HCT116 (cell line): ENCODE results near the gene ACKR1. TPM values are rescaled to one million over a fixed set of nuclear protein-coding genes. Genes with fewer than 3 reads are reported as not detected.

Source experiments
- ATAC-seq: fragments of 200-7000 bp; cut with Tn5 transposase; 2 replicates; pipeline ENCODE4 v1.9.1; 2020; ENCODE audit warnings: mild to moderate bottlenecking, moderate library complexity
- BruUV-seq: library from RNA; stranded (reverse); fragments of 400-500 nt; replicated peaks from 2 replicates; lab custom pipeline; 2021; lab: Mats Ljungman, UMichigan
- CTCF ChIA-PET: fragments of 300-600 bp; sonication (Branson Sonifier 250); formaldehyde crosslinking; loops from one replicate; lab custom pipeline; 2021; ENCODE audit warnings: antibody characterized with exemption; lab: Charles Lee
- POLR2A ChIA-PET: fragments of 300-600, 350-600 bp; sonication (Branson Sonifier 250); formaldehyde crosslinking; loops from one replicate; lab custom pipeline; 2021; ENCODE audit warnings: antibody characterized with exemption; lab: Charles Lee
- RAD21 ChIA-PET, 2 experiments: fragments of 300-600 bp; sonication (Branson Sonifier 250); formaldehyde crosslinking; loops; one replicate each; lab custom pipeline; 2023; ENCODE audit warnings: low total read pairs in 2 of 2; ENCODE audit not compliant: uncharacterized antibody in 2 of 2, unreplicated experiment in 2 of 2, low non-redundant PET in 1 of 2; lab: Charles Lee
- DNase-seq: peaks from one replicate; pipeline ENCODE4 v3.0.0-alpha.2; 2010; ENCODE audit warnings: low read depth, low spot score
- H2AFZ ChIP-seq: fragments of 200-600 bp; shearing (Covaris generic), sonication (generic); 2 replicates; pipeline ENCODE4 v1.6.1; 2017; ENCODE audit warnings: low read depth, mixed run types, mixed read lengths, antibody characterized with exemption, low read length; ENCODE audit not compliant: poor library complexity, severe bottlenecking
- H3K27ac ChIP-seq: 2 replicates; pipeline ENCODE4 v1.5.1; 2012; ENCODE audit warnings: low read depth, low read length
- H3K27me3 ChIP-seq: fragments of 200-600 bp; sonication (generic); 2 replicates; pipeline ENCODE4 v1.6.1; 2016; ENCODE audit warnings: mixed run types, low read length, mixed read lengths; ENCODE audit not compliant: insufficient read depth
- H3K36me3 ChIP-seq, 2 experiments: fragments of 200-500 bp in 1 of 2; fragments of 200-600 bp in 1 of 2; sonication (Bioruptor generic) in 1 of 2; sonication (generic) in 1 of 2; 2 replicates each; pipeline versions ENCODE4 v1.5.1 to v1.6.1; 2014 to 2016; ENCODE audit warnings: low read length in 2 of 2, inconsistent platforms in 1 of 2, mixed read lengths in 1 of 2, mixed run types in 1 of 2; ENCODE audit not compliant: insufficient read depth in 2 of 2, control insufficient read depth in 1 of 2
- H3K4me1 ChIP-seq, 2 experiments: fragments of 200-600 bp in 1 of 2; sonication (generic) in 1 of 2; 2 replicates each; pipeline versions ENCODE4 v1.5.1 to v1.6.1; 2012 to 2017; ENCODE audit warnings: low read length in 2 of 2, inconsistent platforms in 1 of 2, mild to moderate bottlenecking in 1 of 2, mixed read lengths in 1 of 2, mixed run types in 1 of 2, moderate library complexity in 1 of 2; ENCODE audit not compliant: insufficient read depth in 2 of 2, control insufficient read depth in 1 of 2
- H3K4me2 ChIP-seq: fragments of 200-600 bp; sonication (generic); 2 replicates; pipeline ENCODE4 v1.6.1; 2017; ENCODE audit warnings: mixed run types, low read length, mixed read lengths
- H3K4me3 ChIP-seq, 2 experiments: fragments of 200-600 bp in 1 of 2; sonication (generic) in 1 of 2; replicated peaks in 1 of 2; 2 replicates each; pipeline ENCODE4 v1.5.1; 2011 to 2016; ENCODE audit warnings: low read length in 2 of 2, control low read depth in 1 of 2, low read depth in 1 of 2, mild to moderate bottlenecking in 1 of 2, mixed read lengths in 1 of 2, mixed run types in 1 of 2
- H3K79me2 ChIP-seq: fragments of 200-600 bp; sonication (generic); 2 replicates; pipeline ENCODE4 v1.6.1; 2017; ENCODE audit warnings: mild to moderate bottlenecking, mixed run types, low read length, moderate library complexity, mixed read lengths; ENCODE audit not compliant: insufficient read depth
- H3K9ac ChIP-seq: fragments of 200-600 bp; sonication (generic); 2 replicates; pipeline ENCODE4 v1.6.1; 2016; ENCODE audit warnings: low read length, mixed read lengths
- H3K9me2 ChIP-seq: fragments of 200-600 bp; sonication (generic), shearing (Covaris generic); 2 replicates; pipeline ENCODE4 v1.6.1; 2017; ENCODE audit warnings: mixed run types, mild to moderate bottlenecking, moderate library complexity; ENCODE audit not compliant: insufficient read depth
- H3K9me3 ChIP-seq, 2 experiments: fragments of 200-500 bp in 1 of 2; fragments of 200-600 bp in 1 of 2; sonication (Bioruptor generic) in 1 of 2; sonication (generic) in 1 of 2; 2 replicates each; pipeline ENCODE4 v1.6.1; 2014 to 2017; ENCODE audit warnings: low read length in 2 of 2, mixed read lengths in 2 of 2, inconsistent platforms in 1 of 2, low read depth in 1 of 2, mild to moderate bottlenecking in 1 of 2, mixed run types in 1 of 2, moderate library complexity in 1 of 2; ENCODE audit not compliant: control insufficient read depth in 1 of 2, insufficient read depth in 1 of 2
- H4K20me1 ChIP-seq: fragments of 200-600 bp; sonication (generic), shearing (Covaris generic); 2 replicates; pipeline ENCODE4 v1.6.1; 2017; ENCODE audit warnings: mixed run types, mild to moderate bottlenecking, moderate library complexity; ENCODE audit not compliant: insufficient read depth
- CTCF ChIP-seq, 3 experiments: fragments of 200-600 bp in 1 of 3; sonication (generic) in 1 of 3; IDR thresholded peaks in 2 of 3; conservative IDR thresholded peaks in 1 of 3; 2 replicates each; pipeline ENCODE4 v1.5.1; 2012 to 2017; ENCODE audit warnings: low read depth in 2 of 3, low read length in 2 of 3, antibody characterized with exemption in 1 of 3, borderline replicate concordance in 1 of 3, control low read depth in 1 of 3, mild to moderate bottlenecking in 1 of 3, mixed read lengths in 1 of 3, mixed run types in 1 of 3, moderate library complexity in 1 of 3; ENCODE audit not compliant: insufficient read depth in 1 of 3
- EZH2 ChIP-seq: fragments of 200-600 bp; sonication (generic); IDR thresholded peaks from 2 replicates; pipeline ENCODE4 v1.6.1; 2017; ENCODE audit warnings: antibody characterized with exemption, mixed run types
- EZH2phosphoT487 ChIP-seq: fragments of 200-600 bp; IDR thresholded peaks from 2 replicates; pipeline ENCODE4 v1.6.1; 2018; ENCODE audit warnings: antibody characterized with exemption, borderline replicate concordance
- JUND ChIP-seq: IDR thresholded peaks from 2 replicates; pipeline ENCODE4 v1.6.1; 2012
- RAD21 ChIP-seq: IDR thresholded peaks from 2 replicates; pipeline ENCODE4 v1.6.1; 2012; ENCODE audit warnings: low read depth, mild to moderate bottlenecking
- SIN3A ChIP-seq: IDR thresholded peaks from 2 replicates; pipeline ENCODE4 v1.6.1; 2012; ENCODE audit warnings: low read depth
- SP1 ChIP-seq: IDR thresholded peaks from 2 replicates; pipeline ENCODE4 v1.6.1; 2012; ENCODE audit warnings: low read depth
- SRF ChIP-seq: IDR thresholded peaks from 2 replicates; pipeline ENCODE4 v1.6.1; 2012; ENCODE audit warnings: low read depth
- TCF7L2 ChIP-seq: IDR thresholded peaks from 2 replicates; pipeline ENCODE4 v1.7.0; 2011; ENCODE audit warnings: borderline replicate concordance, inconsistent platforms; ENCODE audit not compliant: insufficient read depth, insufficient read length; ENCODE audit errors: extremely low read depth
- YY1 ChIP-seq: IDR thresholded peaks from 2 replicates; pipeline ENCODE4 v1.6.1; 2011; ENCODE audit warnings: low read length, low read depth, moderate library complexity, mild to moderate bottlenecking; ENCODE audit not compliant: insufficient replicate concordance; ENCODE audit errors: extremely low read depth
- ZFX ChIP-seq: fragments of 450-650 bp; IDR thresholded peaks from 2 replicates; pipeline ENCODE4 v1.6.1; 2017
- intact Hi-C: fragments of 100-400 bp; cut with micrococcal nuclease; formaldehyde crosslinking; loops from 2 replicates; pipeline ENCODE4 v1.10.0; 2022
- total RNA-seq: library from RNA; stranded (reverse); gene quantifications from one replicate; pipeline ENCODE4 v1.2.1, GENCODE V29; 2021; ENCODE audit not compliant: unreplicated experiment
- TF ChIP-seq, protein P1 (sequence below): IDR thresholded peaks from 2 replicates; pipeline ENCODE4 v1.6.1; 2012
- TF ChIP-seq, protein P2 (sequence below): IDR thresholded peaks from 2 replicates; pipeline ENCODE4 v1.6.1; 2011; ENCODE audit warnings: mild to moderate bottlenecking, low read length, moderate library complexity; ENCODE audit not compliant: insufficient replicate concordance; ENCODE audit errors: extremely low read depth

Gene ACKR1
- total RNA-seq, 1 experiment from 2014 or later, result not detected

GRCh38 chr1:159188375-159188788 is 16.3 kb upstream of the ACKR1 start:
- H3K9me2 ChIP-seq, result no peaks in the 10 kb centered on the region
- H3K4me2 ChIP-seq, result no peak overlapping the region
- no peak for DNase-seq
- H3K79me2 ChIP-seq, result no peaks in the 10 kb centered on the region
- POLR2A ChIA-PET, result no interaction called here
- no peak overlapping the region for H3K27ac ChIP-seq
- peaks cover 51% of the 10 kb centered on the region; the same call in 1 of the 2 replicates for H3K27me3 ChIP-seq
- no peak for ATAC-seq
- H4K20me1 ChIP-seq, result no peaks in the 10 kb centered on the region
- no TSS peak for BruUV-seq
- intact Hi-C loops, result no loop called here
- H3K4me1 ChIP-seq, result no peaks in the 10 kb centered on the region
- H3K9me3 ChIP-seq, result no peaks in the 10 kb centered on the region
- H3K36me3 ChIP-seq, result no peaks in the 10 kb centered on the region
- RAD21 ChIA-PET, result no interaction called here
- TF ChIP-seq JUND (no peak), TCF7L2 (no peak)
- TF ChIP-seq, protein P1, sequence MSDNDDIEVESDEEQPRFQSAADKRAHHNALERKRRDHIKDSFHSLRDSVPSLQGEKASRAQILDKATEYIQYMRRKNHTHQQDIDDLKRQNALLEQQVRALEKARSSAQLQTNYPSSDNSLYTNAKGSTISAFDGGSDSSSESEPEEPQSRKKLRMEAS, result no peak
- H3K9ac ChIP-seq, result no peak overlapping the region
- H2AFZ ChIP-seq, result no peak overlapping the region
- no peak overlapping the region for H3K4me3 ChIP-seq
- CTCF ChIA-PET, result no interaction called here

DNA sequence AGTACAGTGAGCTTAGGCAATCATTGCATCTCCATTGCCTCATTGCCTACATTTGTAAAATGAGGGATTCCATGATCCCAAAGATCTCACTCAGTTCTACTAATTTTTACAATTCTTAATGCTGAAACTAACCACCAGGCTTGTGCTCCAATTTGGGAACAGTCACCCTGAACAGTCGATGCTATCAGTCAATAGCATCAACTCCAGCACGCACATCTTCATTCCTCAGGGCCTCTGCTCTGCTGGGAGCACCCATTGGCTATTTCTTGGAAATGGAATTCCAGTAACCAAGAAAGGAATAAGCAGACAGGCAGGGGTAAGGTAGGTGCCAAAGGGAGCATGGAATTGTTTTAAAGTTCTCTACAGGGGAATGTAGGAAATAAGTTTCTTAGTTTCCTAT is 14.2 kb upstream of the ACKR1 start:
- no peak overlapping the region for H3K27ac ChIP-seq
- H3K9me3 ChIP-seq, result no peaks in the 10 kb centered on the region
- POLR2A ChIA-PET, result no interaction called here
- no peak for DNase-seq
- no peaks in the 10 kb centered on the region for H4K20me1 ChIP-seq
- TF ChIP-seq EZH2phosphoT487 (no peak), YY1 (no peak), ZFX (no peak), RAD21 (no peak), CTCF (IDR thresholded peaks at IDR 0.05 in 2 of 3, conservative IDR thresholded peaks at IDR 0.05 in 1 of 3; ENCODE audit: borderline replicate concordance in 1 of 3, insufficient read depth in 1 of 3, low read depth in 2 of 3, low read length in 2 of 3) (no peak), EZH2 (no peak), SP1 (no peak), SIN3A (no peak), JUND (no peak), SRF (no peak)
- TF ChIP-seq, protein P2, sequence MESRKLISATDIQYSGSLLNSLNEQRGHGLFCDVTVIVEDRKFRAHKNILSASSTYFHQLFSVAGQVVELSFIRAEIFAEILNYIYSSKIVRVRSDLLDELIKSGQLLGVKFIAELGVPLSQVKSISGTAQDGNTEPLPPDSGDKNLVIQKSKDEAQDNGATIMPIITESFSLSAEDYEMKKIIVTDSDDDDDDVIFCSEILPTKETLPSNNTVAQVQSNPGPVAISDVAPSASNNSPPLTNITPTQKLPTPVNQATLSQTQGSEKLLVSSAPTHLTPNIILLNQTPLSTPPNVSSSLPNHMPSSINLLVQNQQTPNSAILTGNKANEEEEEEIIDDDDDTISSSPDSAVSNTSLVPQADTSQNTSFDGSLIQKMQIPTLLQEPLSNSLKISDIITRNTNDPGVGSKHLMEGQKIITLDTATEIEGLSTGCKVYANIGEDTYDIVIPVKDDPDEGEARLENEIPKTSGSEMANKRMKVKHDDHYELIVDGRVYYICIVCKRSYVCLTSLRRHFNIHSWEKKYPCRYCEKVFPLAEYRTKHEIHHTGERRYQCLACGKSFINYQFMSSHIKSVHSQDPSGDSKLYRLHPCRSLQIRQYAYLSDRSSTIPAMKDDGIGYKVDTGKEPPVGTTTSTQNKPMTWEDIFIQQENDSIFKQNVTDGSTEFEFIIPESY, result no peak
- TF ChIP-seq, all 23 proteins: peak for 0
- Histone ChIP-seq H3K9me2 (no peaks in the 10 kb centered on the region), H3K4me3 (no peak overlapping the region), H3K9ac (no peak overlapping the region), H3K36me3 (no peaks in the 10 kb centered on the region), H3K4me2 (no peak overlapping the region), H3K4me1 (no peaks in the 10 kb centered on the region), H3K27me3 (peaks cover 47% of the 10 kb centered on the region; the same call in 1 of the 2 replicates), H2AFZ (no peak overlapping the region), H3K79me2 (no peaks in the 10 kb centered on the region)
- no TSS peak for BruUV-seq
- intact Hi-C loops, result no loop called here
- CTCF ChIA-PET, result no interaction called here
- ATAC-seq, result no peak
- RAD21 ChIA-PET, result no interaction called here
